Testis (tissue), 3 donors: Measurements from ENCODE around the gene S100A11. TPM values are rescaled to one million over a fixed set of nuclear protein-coding genes. Genes with fewer than 3 reads are reported as not detected.

Source experiments
- DNase-seq: peaks from one replicate; pipeline ENCODE4 v3.0.0-alpha.2; 2019
- H3K27ac ChIP-seq, 2 donors: fragments of 200-600 bp; sonication (generic); one replicate each; pipeline ENCODE4 v1.5.1; 2019
- H3K27me3 ChIP-seq: fragments of 200-600 bp; sonication (generic); one replicate; pipeline ENCODE4 v1.5.1; 2019
- H3K36me3 ChIP-seq: fragments of 200-600 bp; sonication (generic); one replicate; pipeline ENCODE4 v1.5.1; 2017; ENCODE audit warnings: low read depth; ENCODE audit errors: missing control alignments
- H3K4me1 ChIP-seq: fragments of 200-600 bp; sonication (generic); one replicate; pipeline ENCODE4 v1.5.1; 2019
- H3K4me3 ChIP-seq, 2 donors: fragments of 200-600 bp; sonication (generic); one replicate each; pipeline ENCODE4 v1.5.1; 2017 to 2019
- H3K9me3 ChIP-seq: fragments of 200-600 bp; sonication (generic); one replicate; pipeline ENCODE4 v1.5.1; 2017
- POLR2A ChIP-seq: fragments of 450-650 bp; IDR thresholded peaks from one replicate; pipeline ENCODE4 v1.6.1; 2017; ENCODE audit warnings: antibody characterized with exemption, mild to moderate bottlenecking, moderate library complexity
- whole genome bisulfite sequencing, 2 donors: methylation state at CpG; one replicate each; pipeline ENCODE4 v1.1.5; 2018; 5-methylcytosine and 5-hydroxymethylcytosine counted together
- intact Hi-C: fragments of 100-400 bp; cut with DNase I; formaldehyde crosslinking; loops from one replicate; pipeline ENCODE4 v1.15.1; 2023; ENCODE audit warnings: low total_unique reads
- polyA plus RNA-seq: library from polyadenylated mRNA; stranded (reverse); fragments of 350-450 nt; fragmentation: Illumina TruSeq; extraction: RNeasy Lipid Tissue Mini Kit (QIAGEN cat#74804); gene quantifications from one replicate; pipeline ENCODE4 v1.2.3, GENCODE V29; 2014; ENCODE audit warnings: low read depth, low replicate concordance; ENCODE audit not compliant: insufficient read depth
- total RNA-seq, 2 donors: library from RNA; depleted of rRNA; stranded (reverse); fragments of >200 nt; gene quantifications; one replicate each; pipeline ENCODE4 v1.2.3, GENCODE V29; 2016
- TF ChIP-seq, protein P1 (sequence below), 3 experiments: fragments of 450-650 bp in 2 of 3; fragments of 200-600 bp in 1 of 3; sonication (generic) in 1 of 3; IDR thresholded peaks; one replicate each; pipeline ENCODE4 v1.5.1; 2016 to 2019; ENCODE audit warnings: antibody characterized with exemption in 3 of 3, mild to moderate bottlenecking in 2 of 3, moderate library complexity in 1 of 3

S100A11 gene
- total and polyA plus RNA-seq, 3 donors from 2014 or later, result 80.2 to 275 (median 86.9) TPM

GRCh38 chr1:152009691-152010090 lies 27.1 kb downstream of the S100A11 start:
- no peaks in the 10 kb centered on the region for H3K27me3 ChIP-seq
- no peak for TF ChIP-seq POLR2A
- TF ChIP-seq, protein P1, sequence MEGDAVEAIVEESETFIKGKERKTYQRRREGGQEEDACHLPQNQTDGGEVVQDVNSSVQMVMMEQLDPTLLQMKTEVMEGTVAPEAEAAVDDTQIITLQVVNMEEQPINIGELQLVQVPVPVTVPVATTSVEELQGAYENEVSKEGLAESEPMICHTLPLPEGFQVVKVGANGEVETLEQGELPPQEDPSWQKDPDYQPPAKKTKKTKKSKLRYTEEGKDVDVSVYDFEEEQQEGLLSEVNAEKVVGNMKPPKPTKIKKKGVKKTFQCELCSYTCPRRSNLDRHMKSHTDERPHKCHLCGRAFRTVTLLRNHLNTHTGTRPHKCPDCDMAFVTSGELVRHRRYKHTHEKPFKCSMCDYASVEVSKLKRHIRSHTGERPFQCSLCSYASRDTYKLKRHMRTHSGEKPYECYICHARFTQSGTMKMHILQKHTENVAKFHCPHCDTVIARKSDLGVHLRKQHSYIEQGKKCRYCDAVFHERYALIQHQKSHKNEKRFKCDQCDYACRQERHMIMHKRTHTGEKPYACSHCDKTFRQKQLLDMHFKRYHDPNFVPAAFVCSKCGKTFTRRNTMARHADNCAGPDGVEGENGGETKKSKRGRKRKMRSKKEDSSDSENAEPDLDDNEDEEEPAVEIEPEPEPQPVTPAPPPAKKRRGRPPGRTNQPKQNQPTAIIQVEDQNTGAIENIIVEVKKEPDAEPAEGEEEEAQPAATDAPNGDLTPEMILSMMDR (IDR thresholded peaks at IDR 0.05), result no peak
- 85 to 94% methylated on average over 1 of the region's 1 CpG for WGBS, 2 donors
- no peak overlapping the region for H3K4me3 ChIP-seq
- no peaks in the 10 kb centered on the region for H3K9me3 ChIP-seq
- intact Hi-C loops, result no loop called here
- no peaks in the 10 kb centered on the region for H3K4me1 ChIP-seq
- H3K36me3 ChIP-seq, result no peaks in the 10 kb centered on the region
- H3K27ac ChIP-seq, result no peak overlapping the region
- no peak for DNase-seq

- no peak overlapping the region for H3K4me3 ChIP-seq
- intact Hi-C loops, result no loop called here
- H3K27ac ChIP-seq, result no peak overlapping the region
- no peaks in the 10 kb centered on the region for H3K4me1 ChIP-seq
- TF ChIP-seq POLR2A, result no peak
- TF ChIP-seq, protein P1 (IDR thresholded peaks at IDR 0.05), result no peak
- H3K36me3 ChIP-seq, result no peaks in the 10 kb centered on the region
- H3K27me3 ChIP-seq, result no peaks in the 10 kb centered on the region
- no peaks in the 10 kb centered on the region for H3K9me3 ChIP-seq
- WGBS, 2 donors, result 48 to 54% methylated on average over 2 of the region's 2 CpGs
- DNase-seq, result no peak
These were observed 29.8 kb downstream of the S100A11 start for GRCh38 chr1:152007047-152007446.

DNA sequence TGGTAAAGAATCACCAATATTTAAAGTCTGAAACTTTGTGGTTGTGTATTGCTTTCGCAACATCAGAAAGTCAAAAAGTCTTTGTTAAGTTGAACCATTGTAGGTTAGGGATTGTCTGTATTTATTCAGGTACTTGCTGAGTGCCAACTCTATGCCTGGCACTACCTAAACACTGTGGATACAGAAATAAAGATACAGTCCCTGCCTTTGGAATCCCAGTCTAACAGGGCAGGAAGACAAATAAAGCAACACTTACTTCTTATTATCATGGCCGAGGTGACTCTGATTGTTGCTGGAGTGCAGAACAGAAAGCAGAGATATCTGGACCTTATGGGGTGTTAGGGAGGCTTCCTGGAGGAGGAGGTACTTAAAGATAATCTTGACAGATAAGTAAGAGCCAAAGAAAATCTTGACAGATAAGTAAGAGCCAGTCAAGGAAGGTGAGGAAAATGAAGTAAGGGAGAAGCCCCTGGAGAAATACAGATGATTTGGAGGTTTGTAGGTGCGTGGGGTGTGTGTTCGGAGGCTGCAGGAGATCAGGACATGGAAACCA lies 31.4 kb downstream of the S100A11 start:
- Histone ChIP-seq H3K4me1 (no peaks in the 10 kb centered on the region), H3K27me3 (no peaks in the 10 kb centered on the region), H3K27ac (no peak overlapping the region), H3K9me3 (no peaks in the 10 kb centered on the region), H3K4me3 (no peak overlapping the region), H3K36me3 (no peaks in the 10 kb centered on the region)
- no peak for TF ChIP-seq POLR2A
- TF ChIP-seq, protein P1 (IDR thresholded peaks at IDR 0.05), result no peak
- intact Hi-C loops, result no loop called here
- DNase-seq, result no peak
- 59 to 64% methylated on average over 4 of the region's 4 CpGs for WGBS, 2 donors

- no peak overlapping the region for H3K27ac ChIP-seq
- H3K4me1 ChIP-seq, result no peaks in the 10 kb centered on the region
- no peaks in the 10 kb centered on the region for H3K9me3 ChIP-seq
- H3K36me3 ChIP-seq, result no peaks in the 10 kb centered on the region
- WGBS, 2 donors, result 70 to 80% methylated on average over 4 of the region's 4 CpGs
- H3K27me3 ChIP-seq, result no peaks in the 10 kb centered on the region
- intact Hi-C loops, result no loop called here
- H3K4me3 ChIP-seq, result no peak overlapping the region
- TF ChIP-seq, protein P1 (IDR thresholded peaks at IDR 0.05), result no peak
- TF ChIP-seq POLR2A, result no peak
- no peak for DNase-seq
These were observed 32.9 kb downstream of the S100A11 start for GRCh38 chr1:152003846-152004442.

DNA sequence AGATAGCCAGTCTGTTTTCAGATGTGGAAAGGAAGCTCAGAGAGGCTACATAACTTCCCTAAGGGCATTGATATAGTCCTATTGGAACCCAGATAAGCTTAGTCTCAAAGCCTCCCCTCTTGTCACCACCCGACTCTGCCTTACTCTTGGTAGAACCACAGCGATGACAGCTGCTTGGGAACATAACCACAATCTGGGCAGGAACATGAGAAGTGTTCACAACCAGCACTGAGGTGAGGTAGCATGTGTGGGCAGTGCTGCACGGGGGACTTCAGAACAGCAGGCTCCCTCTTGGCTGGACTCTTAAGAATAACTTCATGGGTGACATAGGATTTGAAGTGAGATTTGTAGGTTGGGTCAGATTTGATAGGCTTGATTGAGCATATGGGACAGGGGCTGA lies 33.8 kb downstream of the S100A11 start:
- DNase-seq, result no peak
- no peaks in the 10 kb centered on the region for H3K36me3 ChIP-seq
- no peaks in the 10 kb centered on the region for H3K4me1 ChIP-seq
- H3K27me3 ChIP-seq, result no peaks in the 10 kb centered on the region
- H3K27ac ChIP-seq, result no peak overlapping the region
- intact Hi-C loops, result no loop called here
- whole genome bisulfite sequencing, 2 donors, result 61 to 63% methylated on average over 3 of the region's 3 CpGs
- no peak for TF ChIP-seq POLR2A
- TF ChIP-seq, protein P1 (IDR thresholded peaks at IDR 0.05), result no peak
- no peaks in the 10 kb centered on the region for H3K9me3 ChIP-seq
- no peak overlapping the region for H3K4me3 ChIP-seq
